Thyroid gland (tissue), 4 donors: ENCODE data around the gene TSPAN5. TPM values are rescaled to one million over a fixed set of nuclear protein-coding genes. Genes with fewer than 3 reads are reported as not detected.

Experiments
- DNase-seq, 2 donors: peaks; one replicate each; pipeline ENCODE4 v3.0.0-alpha.2; 2019
- H3K27ac ChIP-seq, 3 donors: fragments of 200-600 bp; sonication (generic); 1 replicate in 2 of 3; 2 replicates in 1 of 3; pipeline ENCODE4 v1.5.1; 2016 to 2019; ENCODE audit warnings: mild to moderate bottlenecking in 1 of 3, moderate library complexity in 1 of 3
- H3K27me3 ChIP-seq: fragments of 200-600 bp; sonication (generic); one replicate; pipeline ENCODE4 v1.5.1; 2019
- H3K36me3 ChIP-seq, 2 donors: fragments of 200-600 bp; sonication (generic); one replicate each; pipeline ENCODE4 v1.5.1; 2016 to 2019
- H3K4me1 ChIP-seq, 2 donors: fragments of 200-600 bp; sonication (generic); one replicate each; pipeline ENCODE4 v1.5.1; 2017 to 2019
- H3K4me3 ChIP-seq, 3 donors: fragments of 200-600 bp; sonication (generic); replicated peaks in 1 of 3; 1 replicate in 2 of 3; 2 replicates in 1 of 3; pipeline ENCODE4 v1.5.1; 2016; ENCODE audit warnings: mild to moderate bottlenecking in 1 of 3
- H3K9me3 ChIP-seq: fragments of 200-600 bp; sonication (generic); one replicate; pipeline ENCODE4 v1.5.1; 2017
- CTCF ChIP-seq, 6 experiments: fragments of 200-600 bp in 3 of 6; fragments of 450-650 bp in 3 of 6; sonication (generic) in 3 of 6; IDR thresholded peaks; one replicate each; pipeline ENCODE4 v1.5.1; 2016 to 2019; ENCODE audit warnings: antibody characterized with exemption in 6 of 6, mild to moderate bottlenecking in 2 of 6, inconsistent platforms in 1 of 6, moderate library complexity in 1 of 6
- POLR2A ChIP-seq, 2 donors: fragments of 450-650 bp; IDR thresholded peaks; one replicate each; pipeline ENCODE4 v1.6.1; 2017; ENCODE audit warnings: antibody characterized with exemption in 2 of 2, mild to moderate bottlenecking in 2 of 2, moderate library complexity in 1 of 2
- WGBS, 2 donors: methylation state at CpG; one replicate each; pipeline ENCODE4 v1.1.5; 2017; 5-methylcytosine and 5-hydroxymethylcytosine counted together
- intact Hi-C: fragments of 100-400 bp; cut with DNase I; formaldehyde crosslinking; loops from one replicate; pipeline ENCODE4 v1.15.1; 2023
- total RNA-seq, 4 donors: library from RNA; depleted of rRNA; stranded (reverse); fragments of >200 nt; gene quantifications; one replicate each; pipeline ENCODE4 v1.2.3, GENCODE V29; 2016

Gene TSPAN5
- total RNA-seq, 4 donors from 2014 or later: 26.4 to 48.0 (median 29.1) TPM

GRCh38 chr4:98507299-98507698 lies 151.1 kb downstream of the TSPAN5 start:
- intact Hi-C loops: no loop called here

GRCh38 chr4:98506462-98507132 lies 151.8 kb downstream of the TSPAN5 start:
- peak in 2 of 6 experiments; percentile 13 to 17 for TF ChIP-seq CTCF (IDR thresholded peaks at IDR 0.05)
- TF ChIP-seq POLR2A (IDR thresholded peaks at IDR 0.05): no peak
- Histone ChIP-seq H3K4me1 (peaks cover 27 to 30% of the 10 kb centered on the region in 2 donors), H3K27ac (peak overlapping the region in 1 of 3 donors; percentile 58), H3K27me3 (no peaks in the 10 kb centered on the region), H3K9me3 (no peaks in the 10 kb centered on the region), H3K36me3 (no peaks in the 10 kb centered on the region), H3K4me3 (no peak overlapping the region)
- intact Hi-C loops: no loop called here
- WGBS, 2 donors: 84 to 88% methylated on average over 5 of the region's 5 CpGs
- no peak for DNase-seq

More at GRCh38 chr4:98507299-98507698, 151.1 kb downstream of the TSPAN5 start:
- Histone ChIP-seq H3K4me1 (peaks cover 27 to 30% of the 10 kb centered on the region in 2 donors), H3K27me3 (no peaks in the 10 kb centered on the region), H3K36me3 (no peaks in the 10 kb centered on the region), H3K4me3 (no peak overlapping the region), H3K9me3 (no peaks in the 10 kb centered on the region), H3K27ac (no peak overlapping the region)
- no peak for DNase-seq
- TF ChIP-seq POLR2A (IDR thresholded peaks at IDR 0.05) (no peak), CTCF (IDR thresholded peaks at IDR 0.05) (no peak)
- 84 to 92% methylated on average over 3 of the region's 3 CpGs for WGBS, 2 donors

GRCh38 chr4:98505992-98506391 lies 152.4 kb downstream of the TSPAN5 start:
- no peaks in the 10 kb centered on the region for H3K27me3 ChIP-seq
- TF ChIP-seq POLR2A (IDR thresholded peaks at IDR 0.05) (no peak), CTCF (IDR thresholded peaks at IDR 0.05) (no peak)
- 91 to 94% methylated on average over 1 of the region's 1 CpG for WGBS, 2 donors

DNA sequence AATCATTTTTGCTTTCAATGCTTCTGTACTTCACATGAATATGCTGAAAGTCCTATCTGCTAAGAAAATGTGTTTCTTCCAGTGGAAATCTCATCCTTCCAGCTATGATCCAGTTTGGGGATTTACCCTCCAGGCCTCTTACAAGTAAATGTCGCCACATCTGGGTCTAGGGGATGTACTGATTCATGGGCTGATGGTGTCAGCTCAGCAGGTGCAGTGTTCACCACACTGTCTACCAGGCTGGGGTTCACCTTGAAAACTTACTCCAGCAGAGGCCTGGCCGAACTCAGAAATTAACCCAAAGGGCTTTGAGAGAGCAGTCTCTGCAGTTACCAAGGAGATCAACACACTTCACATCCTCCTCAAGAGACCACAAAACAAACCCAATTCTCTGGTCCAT lies 154.3 kb downstream of the TSPAN5 start:
- Histone ChIP-seq H3K27me3 (no peaks in the 10 kb centered on the region), H3K36me3 (no peaks in the 10 kb centered on the region), H3K4me3 (no peak overlapping the region), H3K4me1 (peaks cover 24 to 30% of the 10 kb centered on the region in 2 donors), H3K27ac (peak overlapping the region in 1 of 3 donors; percentile 58), H3K9me3 (no peaks in the 10 kb centered on the region)
- WGBS, 2 donors: 47 to 66% methylated on average over 2 of the region's 2 CpGs
- intact Hi-C loops: no loop called here
- peak; percentile 28 to 36 for DNase-seq
- TF ChIP-seq POLR2A (IDR thresholded peaks at IDR 0.05) (no peak), CTCF (IDR thresholded peaks at IDR 0.05) (no peak)

More at GRCh38 chr4:98505992-98506391, 152.4 kb downstream of the TSPAN5 start:
- intact Hi-C loops: no loop called here
- no peak overlapping the region for H3K4me3 ChIP-seq
- H3K4me1 ChIP-seq: peaks cover 27 to 30% of the 10 kb centered on the region in 2 donors
- H3K36me3 ChIP-seq: no peaks in the 10 kb centered on the region
- no peaks in the 10 kb centered on the region for H3K9me3 ChIP-seq
- no peak for DNase-seq
- H3K27ac ChIP-seq: peak overlapping the region in 1 of 3 donors; percentile 58

DNA sequence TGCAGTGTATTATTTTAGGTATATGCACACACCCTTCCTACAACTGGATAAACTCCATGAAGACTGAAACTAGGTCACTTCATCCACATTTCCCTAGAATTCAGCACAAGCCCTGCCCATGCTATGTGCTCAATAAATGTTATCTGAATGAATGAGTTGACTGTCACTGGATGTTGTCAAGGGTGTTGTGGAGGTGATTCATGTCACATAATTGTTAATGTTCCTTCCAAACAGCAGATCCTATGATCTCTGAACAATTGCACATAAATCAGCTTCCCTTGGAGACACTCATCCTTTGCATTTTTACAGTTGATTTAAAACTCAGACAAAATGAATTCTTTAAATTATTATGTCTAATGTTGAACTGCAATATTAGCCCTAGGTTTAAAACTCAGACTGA lies 154.7 kb downstream of the TSPAN5 start:
- intact Hi-C loops: no loop called here
- H3K9me3 ChIP-seq: no peaks in the 10 kb centered on the region
- H3K4me3 ChIP-seq: no peak overlapping the region
- peaks cover 29 to 34% of the 10 kb centered on the region in 2 donors for H3K4me1 ChIP-seq
- H3K36me3 ChIP-seq: no peaks in the 10 kb centered on the region
- peak overlapping the region in 1 of 3 donors; percentile 15 for H3K27ac ChIP-seq
- no peak for DNase-seq
- no peak for TF ChIP-seq POLR2A (IDR thresholded peaks at IDR 0.05)
- no peak for TF ChIP-seq CTCF (IDR thresholded peaks at IDR 0.05)
- no peaks in the 10 kb centered on the region for H3K27me3 ChIP-seq
